Transverse colon (tissue), 4 donors: ENCODE results near the gene WFDC1. TPM values are rescaled to one million over a fixed set of nuclear protein-coding genes. Genes with fewer than 3 reads are reported as not detected.

ENCODE experiments used
- DNase-seq: peaks from one replicate; pipeline ENCODE4 v3.0.0-alpha.2; 2019
- H3K27ac ChIP-seq, 4 donors: fragments of 200-600 bp; sonication (generic); 2 replicates each; pipeline ENCODE4 v1.5.1; 2016 to 2018; ENCODE audit warnings: inconsistent platforms in 4 of 4
- H3K27me3 ChIP-seq: fragments of 200-600 bp; sonication (generic); 2 replicates; pipeline ENCODE4 v1.5.1; 2017; ENCODE audit warnings: inconsistent platforms
- H3K36me3 ChIP-seq, 4 donors: fragments of 200-600 bp; sonication (generic); 2 replicates each; pipeline ENCODE4 v1.5.1; 2017 to 2019; ENCODE audit warnings: inconsistent platforms in 4 of 4
- H3K4me1 ChIP-seq, 4 donors: fragments of 200-600 bp; sonication (generic); 2 replicates each; pipeline ENCODE4 v1.5.1; 2017 to 2020; ENCODE audit warnings: inconsistent platforms in 4 of 4
- H3K4me3 ChIP-seq, 4 donors: fragments of 200-600 bp; sonication (generic); 1 replicate in 1 of 4; 2 replicates in 3 of 4; pipeline versions ENCODE4 v1.5.1 to v1.6.1; 2017 to 2019; ENCODE audit warnings: inconsistent platforms in 4 of 4
- H3K9me3 ChIP-seq, 2 donors: fragments of 200-600 bp; sonication (generic); 2 replicates each; pipeline ENCODE4 v1.5.1; 2017 to 2019; ENCODE audit warnings: inconsistent platforms in 2 of 2
- EP300 ChIP-seq: sonication (generic); formaldehyde crosslinking; IDR thresholded peaks from one replicate; pipeline ENCODE4 v1.6.1; 2017; ENCODE audit warnings: antibody characterized with exemption, low read depth
- POLR2A ChIP-seq: fragments of 450-650 bp; IDR thresholded peaks from one replicate; pipeline ENCODE4 v1.6.1; 2016; ENCODE audit warnings: antibody characterized with exemption, mild to moderate bottlenecking, moderate library complexity
- POLR2AphosphoS5 ChIP-seq, 3 donors: sonication (generic); formaldehyde crosslinking; IDR thresholded peaks; one replicate each; pipeline ENCODE4 v1.6.1; 2016; ENCODE audit warnings: antibody characterized with exemption in 3 of 3
- WGBS, 2 donors: methylation state at CpG; one replicate each; pipeline ENCODE4 v1.1.5; 2018; ENCODE audit warnings: low coverage in 1 of 2; 5-methylcytosine and 5-hydroxymethylcytosine counted together
- in situ Hi-C, 4 donors: fragments of 200-750 bp; cut with MboI; loops; one replicate each; pipeline versions ENCODE4 v1.15.0 to v1.15.1; 2017; ENCODE audit warnings: low sequenced_read_pairs in 3 of 4, low pct_ligation_motif_present in 1 of 4, low pct_unique_long_range_greater_than_20kb in 1 of 4
- intact Hi-C: fragments of 100-400 bp; cut with DNase I; formaldehyde crosslinking; loops from one replicate; pipeline ENCODE4 v1.15.1; 2023; ENCODE audit warnings: low total_unique reads
- total RNA-seq, 4 donors: library from RNA; depleted of rRNA; stranded (reverse); fragments of >200 nt; gene quantifications; one replicate each; pipeline ENCODE4 v1.1.0, GENCODE V29; 2016
- TF ChIP-seq, protein P1 (sequence below), 5 experiments: fragments of 200-600 bp in 3 of 5; fragments of 450-650 bp in 2 of 5; sonication (generic) in 3 of 5; IDR thresholded peaks; 1 replicate in 2 of 5; 2 replicates in 3 of 5; pipeline ENCODE4 v1.5.1; 2016 to 2017; ENCODE audit warnings: antibody characterized with exemption in 5 of 5, inconsistent platforms in 3 of 5, mild to moderate bottlenecking in 2 of 5, moderate library complexity in 1 of 5

WFDC1 gene
- total RNA-seq, 4 donors from 2014 or later: 5.6 to 91.3 (median 7.0) TPM

DNA sequence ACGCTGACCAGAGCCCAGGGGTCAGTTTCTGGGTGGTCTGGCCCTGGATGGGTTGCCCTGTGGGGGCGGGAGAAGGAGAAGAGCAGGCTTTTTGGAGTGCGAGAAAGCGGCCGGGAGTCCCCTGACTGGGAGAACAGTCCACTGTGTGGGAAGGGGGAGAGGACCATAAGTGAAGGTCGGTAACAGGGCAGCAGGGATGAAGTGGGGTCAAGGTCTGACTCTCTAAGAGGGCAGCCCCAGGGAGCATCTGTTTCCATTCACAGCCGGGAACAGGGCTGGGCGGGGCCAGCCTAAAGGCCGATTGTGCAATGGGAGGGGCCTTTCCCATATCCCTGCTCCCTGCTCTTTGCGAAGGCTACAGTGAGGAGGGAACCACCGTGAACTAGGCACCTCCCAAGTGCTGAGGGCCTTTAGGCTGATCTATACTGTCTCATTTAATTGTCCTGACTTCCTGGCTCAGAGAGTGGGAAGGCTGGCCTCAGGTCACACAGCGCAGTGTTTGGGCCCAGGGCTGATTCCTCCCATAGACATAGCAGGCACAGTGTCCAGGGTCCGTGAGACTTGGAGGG is 10.4 kb upstream of the WFDC1 start:
- H3K4me1 ChIP-seq: peaks cover 8 to 29% (median 16%) of the 10 kb centered on the region in 4 donors
- 48 to 100% methylated on average over 1 to 13 of the region's 13 CpGs for WGBS, 2 donors
- peak overlapping the region; percentile 53 to 68 (median 58) for H3K27ac ChIP-seq
- no peaks in the 10 kb centered on the region for H3K27me3 ChIP-seq
- no peaks in the 10 kb centered on the region for H3K9me3 ChIP-seq
- peak; percentile 61 for DNase-seq
- in situ Hi-C loops: loop anchor here in 1 of 4 donors (5.0 kb wide), 1 partner anchor 203 kb away; no protein-coding TSS in a partner anchor
- intact Hi-C loops: no loop called here
- no peaks in the 10 kb centered on the region for H3K36me3 ChIP-seq
- TF ChIP-seq, protein P1, sequence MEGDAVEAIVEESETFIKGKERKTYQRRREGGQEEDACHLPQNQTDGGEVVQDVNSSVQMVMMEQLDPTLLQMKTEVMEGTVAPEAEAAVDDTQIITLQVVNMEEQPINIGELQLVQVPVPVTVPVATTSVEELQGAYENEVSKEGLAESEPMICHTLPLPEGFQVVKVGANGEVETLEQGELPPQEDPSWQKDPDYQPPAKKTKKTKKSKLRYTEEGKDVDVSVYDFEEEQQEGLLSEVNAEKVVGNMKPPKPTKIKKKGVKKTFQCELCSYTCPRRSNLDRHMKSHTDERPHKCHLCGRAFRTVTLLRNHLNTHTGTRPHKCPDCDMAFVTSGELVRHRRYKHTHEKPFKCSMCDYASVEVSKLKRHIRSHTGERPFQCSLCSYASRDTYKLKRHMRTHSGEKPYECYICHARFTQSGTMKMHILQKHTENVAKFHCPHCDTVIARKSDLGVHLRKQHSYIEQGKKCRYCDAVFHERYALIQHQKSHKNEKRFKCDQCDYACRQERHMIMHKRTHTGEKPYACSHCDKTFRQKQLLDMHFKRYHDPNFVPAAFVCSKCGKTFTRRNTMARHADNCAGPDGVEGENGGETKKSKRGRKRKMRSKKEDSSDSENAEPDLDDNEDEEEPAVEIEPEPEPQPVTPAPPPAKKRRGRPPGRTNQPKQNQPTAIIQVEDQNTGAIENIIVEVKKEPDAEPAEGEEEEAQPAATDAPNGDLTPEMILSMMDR (IDR thresholded peaks at IDR 0.05): no peak
- TF ChIP-seq POLR2AphosphoS5 (IDR thresholded peaks at IDR 0.05): peak in 2 of 3 donors; percentile 42 to 43
- H3K4me3 ChIP-seq: no peak overlapping the region

DNA sequence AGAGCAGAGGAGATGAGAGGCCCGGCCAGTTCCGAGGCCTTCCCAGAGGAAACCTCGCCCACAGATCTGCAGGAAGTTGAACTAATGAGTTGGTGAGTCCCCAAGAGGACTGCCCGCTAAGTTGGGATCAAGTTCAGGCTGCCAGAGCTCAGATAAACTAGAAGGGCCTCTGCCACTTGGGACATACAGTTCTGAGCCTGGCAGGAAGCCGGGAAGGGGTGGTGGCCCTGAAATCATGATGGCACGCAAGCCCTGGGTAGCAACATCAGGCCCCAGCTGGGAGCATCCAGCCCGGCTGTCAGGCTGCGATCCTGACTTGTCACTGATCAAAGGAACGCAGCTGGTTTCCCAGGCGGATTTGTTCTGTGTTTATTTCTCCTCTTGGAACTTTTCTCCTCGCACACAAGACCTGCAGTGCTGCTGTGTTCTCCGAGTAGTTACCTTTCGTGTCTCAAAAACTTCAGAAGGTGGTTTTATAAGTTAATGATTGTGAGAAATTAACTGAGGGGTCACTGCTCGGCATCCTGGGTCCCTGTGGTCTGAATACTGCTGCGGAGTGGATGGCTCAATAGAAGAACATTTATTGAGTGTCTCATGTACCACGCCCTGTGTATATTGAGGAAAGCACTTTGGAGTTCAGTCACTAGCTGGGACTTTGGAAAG is 8.0 kb upstream of the WFDC1 start:
- peak overlapping the region; percentile 58 to 74 (median 66) for H3K27ac ChIP-seq
- H3K4me3 ChIP-seq: no peak overlapping the region
- TF ChIP-seq POLR2AphosphoS5 (IDR thresholded peaks at IDR 0.05) (peak; percentile 52 to 67 (median 65)), POLR2A (no peak), EP300 (peak; percentile 58)
- TF ChIP-seq, protein P1 (IDR thresholded peaks at IDR 0.05): no peak
- peak; percentile 43 for DNase-seq
- intact Hi-C loops: no loop called here
- no peaks in the 10 kb centered on the region for H3K27me3 ChIP-seq
- in situ Hi-C loops: no loop called here
- H3K36me3 ChIP-seq: no peaks in the 10 kb centered on the region
- 53 to 66% methylated on average over 4 to 16 of the region's 16 CpGs for WGBS, 2 donors
- no peaks in the 10 kb centered on the region for H3K9me3 ChIP-seq
- H3K4me1 ChIP-seq: peaks cover 8 to 30% (median 16%) of the 10 kb centered on the region in 4 donors

DNA sequence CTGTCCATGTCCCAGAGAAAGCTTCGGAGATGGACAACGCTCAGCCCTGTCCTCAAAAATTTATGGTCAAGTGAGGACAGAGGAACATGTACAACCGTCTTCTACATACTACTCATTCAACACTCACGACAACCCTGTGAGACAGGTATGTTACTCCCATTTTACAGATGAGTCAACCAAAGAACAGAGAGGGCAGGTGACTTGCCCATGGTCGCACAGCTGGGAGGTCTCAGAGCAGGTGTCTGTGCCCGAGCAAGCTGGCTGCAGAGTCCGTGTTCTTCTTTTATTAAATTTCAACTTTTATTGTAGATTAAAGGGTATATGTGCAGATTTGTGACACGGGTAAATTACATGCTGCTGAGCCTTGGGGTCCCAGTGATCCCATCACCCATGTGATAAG is 5.8 kb upstream of the WFDC1 start:
- intact Hi-C loops (no loop called here), in situ Hi-C loops (no loop called here)
- TF ChIP-seq EP300: no peak
- TF ChIP-seq, protein P1 (IDR thresholded peaks at IDR 0.05): no peak
- TF ChIP-seq POLR2A: no peak
- TF ChIP-seq POLR2AphosphoS5 (IDR thresholded peaks at IDR 0.05): no peak
- Histone ChIP-seq H3K27me3 (no peaks in the 10 kb centered on the region), H3K4me1 (peaks cover 6 to 30% (median 13%) of the 10 kb centered on the region in 4 donors), H3K9me3 (no peaks in the 10 kb centered on the region), H3K36me3 (no peaks in the 10 kb centered on the region), H3K4me3 (no peak overlapping the region), H3K27ac (no peak overlapping the region)
- 66 to 73% methylated on average over 5 to 8 of the region's 8 CpGs for WGBS, 2 donors
- no peak for DNase-seq

DNA sequence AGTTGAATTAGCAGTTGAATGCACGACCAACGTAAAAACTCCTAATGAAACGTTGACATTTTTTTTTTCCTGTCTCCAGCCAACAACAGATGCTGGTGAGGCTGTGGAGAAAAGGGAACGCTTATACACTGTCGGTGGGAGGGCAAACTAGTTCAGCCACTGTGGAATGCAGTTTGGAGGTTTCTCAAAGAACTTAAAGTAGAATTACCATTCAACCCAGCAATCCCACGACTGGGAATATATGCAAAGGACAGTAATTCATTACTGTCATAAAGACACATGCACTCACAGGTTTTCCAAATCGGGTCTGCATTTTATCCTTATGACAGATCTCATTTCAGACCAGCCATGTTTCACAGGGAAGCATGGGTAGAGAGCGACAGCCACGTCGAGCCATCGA is 3.5 kb upstream of the WFDC1 start:
- intact Hi-C loops: no loop called here
- TF ChIP-seq EP300: no peak
- no peak for TF ChIP-seq POLR2A
- TF ChIP-seq, protein P1 (IDR thresholded peaks at IDR 0.05): no peak
- TF ChIP-seq POLR2AphosphoS5 (IDR thresholded peaks at IDR 0.05): no peak

More for the DNA sequence above, 3.5 kb upstream of the WFDC1 start:
- in situ Hi-C loops: no loop called here
- Histone ChIP-seq H3K4me1 (peaks cover 7 to 34% (median 9%) of the 10 kb centered on the region in 4 donors), H3K9me3 (no peaks in the 10 kb centered on the region), H3K4me3 (no peak overlapping the region), H3K27me3 (peaks cover 9% of the 10 kb centered on the region), H3K27ac (peak overlapping the region; percentile 44 to 85 (median 82)), H3K36me3 (no peaks in the 10 kb centered on the region)
- 64 to 77% methylated on average over 5 to 11 of the region's 11 CpGs for WGBS, 2 donors
- no peak for DNase-seq
